HK-2 (cell line): ENCODE results near the gene PNP.
"Not testable (repeated sequence)": the region's sequence is repeated elsewhere in the genome, so short reads cannot be mapped to it uniquely, and the experiment has no call there.

Experiments
- DNase-seq: peaks from one replicate; pipeline ENCODE4 v3.0.0-alpha.2; 2018; ENCODE audit not compliant: unreplicated experiment

The PNP gene

DNA sequence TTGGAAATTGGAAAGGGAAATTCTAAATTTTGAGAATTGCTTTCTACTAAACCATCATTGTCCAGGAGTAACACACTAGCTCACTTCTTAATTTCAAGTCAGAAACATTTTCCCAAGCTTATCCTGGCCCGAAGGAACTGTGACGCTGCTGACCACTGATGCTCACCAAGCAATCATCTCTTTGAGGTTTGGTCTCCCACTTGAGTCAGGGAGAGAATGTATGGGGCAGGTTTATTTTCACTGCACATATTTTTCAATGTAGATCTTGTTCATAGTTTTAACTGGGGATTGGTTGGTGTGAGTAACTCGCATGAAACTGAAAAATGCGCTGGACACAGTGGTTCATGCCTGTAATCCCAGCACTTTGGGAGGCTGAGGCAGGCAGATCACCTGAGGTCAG, 23.3 kb downstream of the PNP start:
- DNase-seq: no peak

DNA sequence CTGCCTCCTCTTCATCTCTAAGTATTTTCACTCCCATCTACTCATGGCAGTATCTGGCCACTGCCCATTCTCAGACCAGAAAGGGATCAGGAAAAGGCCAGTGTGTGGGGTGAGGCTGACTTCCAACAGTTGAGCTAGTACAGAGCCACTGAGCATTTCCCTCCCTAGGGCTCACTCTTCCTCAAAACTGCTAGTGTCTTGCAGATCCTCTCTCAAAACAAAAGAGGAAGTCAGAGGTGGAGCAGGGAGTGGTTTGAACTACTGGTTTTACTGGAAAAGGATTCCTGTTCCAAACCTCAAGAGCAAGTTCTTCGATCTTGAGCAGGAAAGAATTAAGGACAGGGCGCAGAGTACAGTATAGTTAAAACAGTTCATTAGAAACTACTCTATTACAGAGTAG, 24.4 kb downstream of the PNP start:
- no peak for DNase-seq

DNA sequence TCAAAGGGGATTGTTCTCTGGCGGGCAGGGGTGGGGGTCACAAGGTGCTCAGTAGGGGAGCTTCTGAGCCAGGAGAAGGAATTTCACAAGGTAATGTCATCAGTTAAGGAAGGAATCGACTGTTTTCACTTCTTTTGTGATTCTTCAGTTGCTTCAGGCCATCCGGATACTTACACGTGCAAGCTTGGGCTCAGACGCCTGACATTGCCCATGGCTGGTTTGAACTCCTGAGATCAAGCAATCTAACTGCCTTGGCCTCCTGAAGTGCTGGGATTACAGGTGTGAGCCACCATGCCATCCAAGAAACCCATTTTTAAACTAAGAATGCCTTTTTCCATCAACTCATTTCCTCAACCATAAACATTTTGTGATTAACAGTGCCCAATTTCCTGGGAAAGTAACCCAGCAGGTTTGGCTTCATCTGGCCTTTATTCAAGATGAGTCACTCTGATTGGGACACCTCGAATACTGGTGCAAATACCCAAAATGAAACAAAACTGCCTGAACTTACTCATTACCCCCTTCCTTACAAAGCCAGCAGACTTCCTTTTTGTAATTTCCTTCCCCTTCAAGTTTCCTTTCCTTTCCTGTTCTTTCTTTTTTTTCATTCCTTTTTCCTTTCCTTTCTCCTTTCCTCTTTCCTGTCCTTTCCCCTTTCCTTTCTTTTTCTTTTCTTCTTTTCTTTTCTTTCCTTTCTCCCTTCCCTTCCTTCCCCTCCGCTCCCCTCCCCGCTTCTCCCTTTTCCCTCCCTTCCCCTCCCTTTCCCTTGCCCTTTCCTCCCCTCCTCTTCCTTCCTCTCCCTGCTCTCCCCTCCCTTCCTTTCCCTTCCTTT, 25.9 kb downstream of the PNP start:
- DNase-seq: no peak

DNA sequence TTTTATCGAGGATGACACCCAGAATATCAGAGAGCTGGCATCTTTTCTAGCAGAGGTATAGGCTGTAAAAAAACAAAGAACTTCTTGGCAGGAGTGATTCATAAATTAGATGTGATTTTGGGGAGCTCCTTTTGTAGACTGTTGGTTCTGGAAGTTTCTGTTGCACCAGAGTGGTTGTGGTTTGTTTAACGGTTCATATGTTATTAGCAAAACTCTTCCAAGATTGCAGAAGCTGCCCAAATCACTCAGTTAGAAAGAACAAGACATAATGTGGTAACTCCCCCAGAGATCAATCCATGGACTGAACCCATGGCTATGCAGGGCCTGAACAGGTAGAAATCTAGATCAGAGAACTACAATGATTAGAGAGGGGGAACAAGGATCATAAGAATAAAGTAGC, 29.4 kb downstream of the PNP start:
- DNase-seq: no peak

DNA sequence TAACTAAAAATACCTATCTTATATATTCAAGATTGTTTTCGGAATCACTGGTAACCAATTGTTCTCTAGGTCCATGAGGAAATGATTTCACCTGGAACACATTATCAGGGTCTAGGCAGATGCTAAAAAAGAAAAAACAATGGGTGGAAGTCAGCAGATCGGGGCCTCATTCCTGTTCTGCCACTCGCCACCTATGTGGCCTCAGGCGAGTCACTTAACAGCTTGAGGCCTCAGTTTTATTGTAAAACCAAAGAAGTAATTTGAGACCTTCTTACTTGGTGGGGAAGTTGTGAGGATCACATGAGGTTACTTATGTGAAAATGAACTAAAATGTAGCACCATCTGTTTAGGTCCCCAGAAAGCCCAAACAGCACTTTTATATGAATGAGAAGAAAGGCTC, 29.9 kb downstream of the PNP start:
- no peak for DNase-seq

DNA sequence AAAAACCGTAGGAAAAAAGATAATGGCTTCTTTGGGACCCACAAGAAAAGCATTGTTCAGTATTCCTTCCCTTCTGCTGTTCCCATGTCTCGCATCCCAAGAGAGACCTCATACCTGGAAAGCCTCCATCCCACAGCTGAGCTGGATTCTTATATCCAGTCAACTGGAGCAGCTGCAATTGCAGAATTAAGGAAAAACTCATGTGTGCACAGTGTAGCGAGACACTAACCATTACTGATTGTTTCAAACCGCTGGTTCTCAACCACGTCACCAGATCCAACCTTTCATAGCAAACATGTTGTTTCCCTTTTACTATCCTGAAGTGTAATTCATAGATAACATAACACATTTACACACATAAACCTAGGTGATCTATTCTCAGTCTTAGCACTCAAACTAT, 30.7 kb downstream of the PNP start:
- DNase-seq: no peak

DNA sequence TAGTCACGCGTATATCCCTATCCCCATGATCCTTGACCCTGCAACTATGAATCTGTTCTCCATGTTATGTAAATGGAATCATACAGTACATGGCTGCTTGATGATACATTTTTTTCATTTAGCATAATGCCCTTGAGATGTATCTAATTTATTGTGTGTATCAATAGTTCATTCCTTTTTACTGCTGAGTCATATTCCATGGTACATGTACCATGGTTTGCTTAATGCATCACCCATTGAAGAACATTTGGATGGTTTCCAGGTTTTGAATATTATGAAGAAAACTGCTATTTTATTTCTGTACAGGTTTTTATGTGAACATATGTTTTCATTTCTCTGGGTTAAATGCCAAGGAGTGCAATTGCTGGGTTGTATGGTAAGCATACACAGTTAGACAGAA, 32.1 kb downstream of the PNP start:
- no peak for DNase-seq

DNA sequence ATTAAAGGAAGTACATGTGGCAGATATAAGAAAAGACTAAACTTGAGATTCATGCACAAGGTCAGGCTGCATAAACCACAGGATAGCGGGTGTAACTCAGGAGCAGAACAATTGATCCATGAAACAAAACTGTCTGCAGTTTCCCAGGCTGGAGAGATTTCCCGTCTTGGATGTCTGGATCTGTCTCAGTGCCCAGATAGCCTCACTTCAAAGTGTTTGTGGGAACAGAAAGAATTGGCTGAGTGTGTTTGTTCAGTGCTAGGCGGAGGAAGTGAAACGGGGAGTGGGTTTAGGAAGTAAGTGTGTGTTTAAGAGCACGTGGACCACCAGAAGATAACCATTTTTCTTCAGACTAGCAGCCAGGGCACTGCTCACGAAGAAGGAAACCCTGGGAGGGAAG, 34.7 kb downstream of the PNP start:
- no peak for DNase-seq

DNA sequence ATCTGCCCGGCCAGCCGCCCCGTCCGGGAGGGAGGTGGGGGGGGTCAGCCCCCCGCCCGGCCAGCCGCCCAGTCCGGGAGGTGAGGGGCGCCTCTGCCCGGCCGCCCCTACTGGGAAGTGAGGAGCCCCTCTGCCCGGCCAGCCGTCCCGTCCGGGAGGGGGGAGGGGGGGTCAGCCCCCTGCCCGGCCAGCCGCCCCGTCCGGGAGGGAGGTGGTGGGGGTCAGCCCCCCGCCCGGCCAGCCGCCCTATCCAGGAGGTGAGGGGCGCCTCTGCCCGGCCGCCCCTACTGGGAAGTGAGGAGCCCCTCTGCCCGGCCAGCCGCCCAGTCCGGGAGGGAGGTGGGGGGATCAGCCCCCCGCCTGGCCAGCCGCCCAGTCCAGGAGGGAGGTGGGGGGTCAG, 37.1 kb downstream of the PNP start:
- not testable (repeated sequence) for DNase-seq

DNA sequence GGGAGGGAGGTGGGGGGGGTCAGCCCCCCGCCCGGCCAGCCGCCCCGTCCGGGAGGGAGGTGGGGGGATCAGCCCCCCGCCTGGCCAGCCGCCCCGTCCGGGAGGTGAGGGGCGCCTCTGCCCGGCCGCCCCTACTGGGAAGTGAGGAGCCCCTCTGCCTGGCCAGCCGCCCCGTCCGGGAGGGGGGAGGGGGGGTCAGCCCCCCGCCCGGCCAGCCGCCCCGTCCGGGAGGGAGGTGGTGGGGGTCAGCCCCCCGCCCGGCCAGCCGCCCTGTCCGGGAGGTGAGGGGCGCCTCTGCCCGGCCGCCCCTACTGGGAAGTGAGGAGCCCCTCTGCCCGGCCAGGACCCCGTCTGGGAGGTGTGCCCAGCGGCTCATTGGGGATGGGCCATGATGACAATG, 37.5 kb downstream of the PNP start:
- not testable (repeated sequence) for DNase-seq

DNA sequence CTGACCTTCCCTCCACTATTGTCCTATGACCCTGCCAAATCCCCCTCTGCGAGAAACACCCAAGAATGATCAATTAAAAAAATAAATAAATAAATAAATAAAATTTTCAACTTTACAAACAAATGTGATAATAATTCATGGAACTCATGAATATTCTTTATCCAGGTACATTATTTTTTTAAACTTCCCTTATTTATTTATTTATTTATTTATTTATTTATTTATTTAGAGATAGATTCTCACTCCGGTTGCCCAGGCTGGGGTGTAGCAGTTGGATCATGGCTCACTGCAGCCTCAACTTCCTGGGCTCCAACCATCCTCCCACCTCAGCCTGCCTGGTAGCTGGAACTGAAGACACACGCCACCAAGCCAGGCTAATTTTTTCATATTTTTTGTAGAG, 38.3 kb downstream of the PNP start:
- not testable (repeated sequence) for DNase-seq

DNA sequence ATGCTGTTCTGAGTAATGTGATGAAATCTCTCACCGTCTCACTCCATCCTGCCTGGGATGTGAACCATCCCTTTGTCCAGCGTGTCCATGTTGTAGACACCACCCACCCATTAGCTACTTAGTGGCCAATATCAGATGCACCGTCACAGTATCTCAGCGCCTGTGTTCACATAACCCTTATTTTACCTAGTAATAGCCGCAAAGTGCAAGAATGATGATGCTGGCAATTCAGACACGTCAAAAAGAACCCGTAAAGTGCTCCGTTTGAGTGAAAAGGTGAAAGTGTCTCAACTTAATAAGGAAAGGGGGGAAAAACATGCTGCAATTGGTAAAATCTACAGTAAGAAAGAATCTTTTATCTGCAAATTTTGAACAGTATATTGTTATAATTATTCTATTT, 39.2 kb downstream of the PNP start:
- no peak for DNase-seq

DNA sequence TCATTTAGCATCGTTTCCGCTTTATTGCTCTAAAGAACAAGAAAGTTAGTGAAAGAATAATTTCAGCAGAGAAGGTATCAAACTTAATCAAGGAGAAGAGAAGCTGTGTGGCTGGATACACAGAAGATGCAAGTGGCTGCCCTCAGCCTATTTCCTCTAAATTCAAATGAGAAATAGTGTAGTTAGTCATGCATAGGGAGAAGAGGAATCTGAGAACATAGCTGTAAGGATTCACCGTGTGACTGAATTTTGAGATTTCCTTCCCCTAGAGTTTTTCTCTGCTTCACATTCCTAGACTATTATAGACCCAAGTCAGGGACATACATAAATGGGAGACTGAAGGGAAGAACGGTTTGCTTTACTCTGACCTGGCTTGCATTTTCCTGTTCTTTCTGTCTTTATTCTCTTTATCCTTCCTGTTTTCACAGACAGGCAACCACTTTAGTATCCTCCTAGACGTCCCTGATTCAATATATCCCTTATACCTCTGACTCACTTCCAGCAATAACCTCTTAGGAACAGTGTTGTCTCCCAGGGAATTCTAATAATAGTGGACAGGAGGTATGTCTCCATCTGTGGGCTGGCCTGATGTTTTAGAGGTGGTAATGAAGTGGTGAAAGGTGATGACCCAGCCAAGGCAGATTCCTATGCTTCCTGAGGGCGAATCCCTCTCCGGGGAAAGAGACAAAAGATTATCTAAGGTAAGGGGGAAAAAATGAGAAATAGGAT, 43.1 kb downstream of the PNP start:
- DNase-seq: no peak

DNA sequence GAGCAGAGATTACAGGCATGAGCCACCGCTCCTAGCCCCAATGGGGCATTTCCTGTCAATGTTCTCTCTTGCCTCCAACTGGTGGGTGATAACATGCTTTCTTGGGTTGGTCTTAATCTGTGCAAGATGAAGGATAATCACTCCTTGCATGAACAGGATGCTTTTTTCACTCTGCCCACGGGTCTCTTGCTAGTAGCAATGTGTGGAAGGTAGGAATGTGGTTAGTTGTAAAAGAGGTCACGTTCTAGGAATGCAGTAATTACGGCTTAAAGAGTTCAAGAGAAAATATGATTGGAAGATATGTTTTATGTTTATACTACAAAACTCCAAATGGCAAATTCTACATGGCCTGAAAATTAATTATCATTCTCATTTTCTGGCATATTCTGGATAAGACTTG, 46.6 kb downstream of the PNP start:
- DNase-seq: no peak

DNA sequence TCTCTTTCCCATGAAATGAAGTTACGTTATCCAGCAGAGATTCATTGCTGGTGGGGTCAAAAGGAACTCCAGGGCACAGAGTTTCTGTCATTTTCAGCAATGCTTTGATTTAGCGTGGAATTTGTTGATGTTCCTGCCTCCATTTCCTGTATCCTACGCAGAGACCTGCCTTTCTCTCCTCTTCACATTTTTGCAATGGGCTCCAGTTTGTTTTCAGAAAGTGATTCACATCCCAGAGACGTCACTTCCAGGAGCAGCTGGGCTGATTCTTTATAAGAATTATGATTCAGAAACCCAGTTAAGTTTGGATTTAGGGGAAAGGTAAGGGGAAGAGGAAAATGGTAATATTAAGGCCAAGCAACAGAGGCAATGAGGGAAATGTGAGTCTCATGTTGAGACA, 47.7 kb downstream of the PNP start:
- DNase-seq: no peak

DNA sequence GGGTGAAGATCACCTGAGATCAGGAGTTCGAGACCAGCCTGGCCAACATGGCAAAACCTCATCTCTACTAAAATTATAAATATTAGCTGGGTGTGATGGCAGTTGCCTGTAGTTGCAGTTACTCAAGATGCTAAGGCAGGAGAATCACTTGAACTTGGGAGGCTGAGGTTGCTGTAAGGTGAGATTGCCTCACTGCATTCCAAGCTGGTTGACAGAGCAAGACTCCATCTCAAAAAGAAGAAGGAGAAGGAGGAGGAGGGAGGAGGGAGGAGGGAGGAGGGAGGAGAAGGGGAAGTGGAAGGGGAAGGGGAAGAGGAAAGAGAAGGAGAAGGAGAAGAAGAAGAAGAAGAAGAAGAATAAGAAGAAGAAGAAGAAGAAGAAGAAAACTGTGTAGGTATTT, 53.1 kb downstream of the PNP start:
- DNase-seq: no peak

DNA sequence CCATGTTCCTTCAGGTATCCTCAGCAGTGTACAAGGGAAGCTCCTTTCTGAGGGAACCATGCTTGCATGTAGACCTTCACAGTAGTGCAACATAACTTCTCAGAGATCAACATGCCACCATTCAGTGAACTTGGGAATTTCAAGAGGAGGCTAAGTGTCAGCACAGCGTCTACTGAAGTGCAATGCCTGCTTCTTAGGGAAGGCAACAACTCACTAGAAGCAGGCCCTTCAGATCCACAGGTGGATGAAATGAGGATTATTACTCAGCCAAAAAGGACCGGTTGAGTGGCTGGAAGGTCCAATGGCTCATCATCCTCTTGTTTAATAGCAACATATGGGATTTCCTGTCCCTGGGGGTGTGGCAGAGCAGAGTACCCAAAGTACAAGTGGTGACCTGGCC, 54.8 kb downstream of the PNP start:
- DNase-seq: no peak
